ENCODE measurements around the gene MTHFSD. TPM values are rescaled to one million over a fixed set of nuclear protein-coding genes. Genes with fewer than 3 reads are reported as not detected.

MTHFSD gene
- total RNA-seq, 2 experiments from 2014 or later: 20.7 to 22.5 TPM

Other genes starting within 250 kb of the MTHFSD start
- not detected for gene FOXF1, start 44.7 kb downstream of the MTHFSD start, total RNA-seq
- gene FOXC2, start 11.6 kb upstream of the MTHFSD start, total RNA-seq: not detected
- not detected for gene FOXL1, start 23.3 kb upstream of the MTHFSD start, total RNA-seq

Measured in activated naive CD8-positive, alpha-beta T cell treated with anti-CD3 and anti-CD28 coated beads for 36 hours (primary cell).